GM19099 (cell line): Measurements from ENCODE around the gene HBA1.
"Not testable (repeated sequence)": the region's sequence is repeated elsewhere in the genome, so short reads cannot be mapped to it uniquely, and the experiment has no call there.

Experiments used
- POLR2A ChIP-seq: IDR thresholded peaks from 3 replicates; pipeline ENCODE4 v1.6.1; 2011; ENCODE audit warnings: low read depth; ENCODE audit not compliant: insufficient read length; ENCODE audit errors: extremely low read depth

The HBA1 gene

GRCh38 chr16:154217-155030 lies 22.1 kb upstream of the HBA1 start:
- TF ChIP-seq POLR2A: no peak

GRCh38 chr16:155031-155398 lies 21.5 kb upstream of the HBA1 start:
- TF ChIP-seq POLR2A: no peak

DNA sequence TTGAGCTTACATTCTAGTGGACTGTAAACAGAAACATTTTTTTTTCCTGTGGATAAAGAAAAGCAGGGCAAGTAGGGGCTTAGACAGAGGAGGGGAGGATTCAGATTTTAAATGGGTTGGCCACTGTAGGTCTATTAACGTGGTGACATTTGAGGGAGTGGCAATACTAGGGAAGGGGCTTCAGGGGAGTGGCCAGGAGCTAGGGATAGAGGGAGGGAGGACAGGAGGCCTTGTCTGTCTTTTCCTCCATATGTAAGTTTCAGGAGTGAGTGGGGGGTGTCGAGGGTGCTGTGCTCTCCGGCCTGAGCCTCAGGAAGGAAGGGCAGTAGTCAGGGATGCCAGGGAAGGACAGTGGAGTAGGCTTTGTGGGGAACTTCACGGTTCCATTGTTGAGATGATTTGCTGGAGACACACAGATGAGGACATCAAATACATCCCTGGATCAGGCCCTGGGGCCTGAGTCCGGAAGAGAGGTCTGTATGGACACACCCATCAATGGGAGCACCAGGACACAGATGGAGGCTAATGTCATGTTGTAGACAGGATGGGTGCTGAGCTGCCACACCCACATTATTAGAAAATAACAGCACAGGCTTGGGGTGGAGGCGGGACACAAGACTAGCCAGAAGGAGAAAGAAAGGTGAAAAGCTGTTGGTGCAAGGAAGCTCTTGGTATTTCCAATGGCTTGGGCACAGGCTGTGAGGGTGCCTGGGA lies 17.2 kb upstream of the HBA1 start:
- no peak for TF ChIP-seq POLR2A

DNA sequence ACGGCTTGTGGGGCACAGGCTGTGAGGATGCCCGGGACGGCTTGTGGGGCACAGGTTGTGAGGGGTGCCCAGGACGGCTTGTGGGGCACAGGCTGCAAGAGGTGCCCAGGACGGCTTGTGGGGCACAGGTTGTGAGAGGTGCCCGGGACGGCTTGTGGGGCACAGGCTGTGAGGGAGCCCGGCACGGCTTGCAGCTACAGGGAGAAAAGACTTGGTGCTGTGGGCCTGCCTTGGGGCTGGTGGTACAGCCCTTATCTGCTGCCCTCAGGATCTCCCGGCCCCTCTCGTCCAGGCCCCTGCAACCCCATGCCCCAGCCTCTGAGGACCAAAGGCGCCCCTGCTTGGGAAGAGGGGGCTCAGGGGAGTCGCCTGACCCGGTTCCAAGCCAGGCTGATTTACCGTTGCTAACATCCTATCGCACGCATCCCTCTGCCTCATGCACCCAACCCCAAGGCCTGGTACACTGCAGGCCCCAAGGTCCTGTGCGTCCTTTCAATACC lies 15.7 kb upstream of the HBA1 start:
- no peak for TF ChIP-seq POLR2A

DNA sequence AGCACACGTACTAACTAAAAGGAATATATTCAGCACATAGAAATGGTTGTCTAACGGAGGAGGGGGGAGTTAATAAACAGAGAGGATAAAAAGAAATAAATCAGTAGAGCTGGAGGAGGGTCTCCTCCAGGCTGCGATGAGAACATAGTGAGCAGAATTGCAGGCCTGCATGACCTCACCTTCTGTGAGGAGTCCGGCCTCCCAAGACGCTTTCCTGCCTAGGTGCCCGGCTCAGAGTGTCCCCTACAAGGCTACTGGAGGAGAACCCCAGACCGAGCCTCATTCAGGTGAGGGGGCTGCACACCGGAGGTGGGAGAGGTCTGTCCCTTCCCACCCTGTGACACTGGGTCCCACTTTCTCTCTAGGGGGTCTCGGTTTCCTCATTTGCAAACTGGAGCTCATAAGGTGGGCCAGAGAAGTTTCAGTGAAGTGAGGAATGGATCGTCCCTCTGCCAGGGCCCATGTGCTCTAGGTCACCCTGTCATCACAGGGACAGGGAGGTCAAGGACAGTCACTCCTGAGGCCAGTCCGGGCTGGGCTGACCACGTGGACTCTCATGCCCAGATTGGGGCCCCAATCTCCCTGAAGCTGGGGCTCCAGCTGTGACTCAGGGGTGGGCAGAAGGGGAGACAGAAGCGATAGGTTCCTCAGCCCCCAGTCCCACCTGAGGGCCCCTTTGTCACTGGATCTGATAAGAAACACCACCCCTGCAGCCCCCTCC lies 14.0 kb upstream of the HBA1 start:
- TF ChIP-seq POLR2A: no peak

DNA sequence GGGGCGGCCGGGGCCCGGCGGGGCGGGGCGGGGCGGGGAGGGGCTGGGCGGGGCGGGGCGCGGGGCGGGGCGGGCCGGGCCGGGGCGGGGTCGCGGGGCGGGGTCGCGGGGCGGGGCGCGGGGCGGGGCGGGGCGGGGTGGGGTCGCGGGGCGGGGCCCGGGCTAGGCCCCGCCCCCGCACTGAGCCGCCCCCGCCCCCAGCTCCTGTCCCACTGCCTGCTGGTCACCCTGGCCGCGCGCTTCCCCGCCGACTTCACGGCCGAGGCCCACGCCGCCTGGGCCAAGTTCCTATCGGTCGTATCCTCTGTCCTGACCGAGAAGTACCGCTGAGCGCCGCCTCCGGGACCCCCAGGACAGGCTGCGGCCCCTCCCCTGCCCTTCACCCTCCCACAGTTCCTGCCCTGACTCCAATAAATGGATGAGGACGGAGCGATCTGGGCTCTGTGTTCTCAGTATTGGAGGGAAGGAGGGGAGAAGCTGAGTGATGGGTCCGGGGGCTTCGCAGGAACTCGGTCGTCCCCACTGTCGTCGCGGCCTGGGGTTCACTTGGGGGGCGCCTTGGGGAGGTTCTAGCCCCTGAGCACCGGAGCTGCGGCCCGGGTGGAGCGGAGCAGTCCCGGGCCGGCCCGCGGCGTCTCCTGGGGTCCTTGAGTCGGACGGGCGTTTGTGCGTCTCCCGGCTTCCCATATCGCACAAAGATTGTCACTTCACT lies 11.5 kb upstream of the HBA1 start:
- no peak for TF ChIP-seq POLR2A

DNA sequence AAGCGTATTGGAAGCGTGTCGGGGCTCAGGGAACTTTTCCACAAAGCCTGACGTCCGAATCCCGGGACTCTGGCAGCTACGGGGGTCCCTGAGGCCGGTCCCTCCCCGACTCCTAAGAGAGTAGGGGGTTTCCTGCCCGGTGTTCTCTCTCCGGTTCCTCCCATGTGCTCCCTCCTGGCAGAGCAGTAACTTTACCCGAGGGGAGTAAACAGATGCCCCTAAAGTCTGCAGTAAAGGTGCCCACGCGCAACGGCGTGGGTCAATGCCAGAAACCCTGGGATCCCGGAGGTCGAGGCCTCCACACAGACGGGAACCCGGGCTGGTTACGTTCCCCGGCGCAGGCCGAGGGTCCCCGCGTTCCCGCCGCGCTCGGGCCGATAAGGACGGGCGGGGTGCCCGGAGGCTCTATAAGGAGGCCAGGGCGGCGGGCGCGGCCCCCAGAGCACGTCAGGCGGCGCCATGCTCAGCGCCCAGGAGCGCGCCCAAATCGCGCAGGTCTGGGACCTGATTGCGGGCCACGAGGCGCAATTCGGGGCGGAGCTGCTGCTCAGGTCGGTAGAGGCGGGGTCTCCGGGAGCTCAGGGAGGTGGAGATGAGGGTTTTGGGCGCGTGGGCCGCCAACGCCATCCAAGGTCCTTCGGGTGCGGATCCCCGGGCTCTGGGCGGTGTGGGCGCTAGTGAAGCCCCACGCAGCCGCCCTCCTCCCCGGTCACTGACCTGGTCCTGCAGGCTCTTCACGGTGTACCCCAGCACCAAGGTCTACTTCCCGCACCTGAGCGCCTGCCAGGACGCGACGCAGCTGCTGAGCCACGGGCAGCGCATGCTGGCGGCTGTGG lies 10.7 kb upstream of the HBA1 start, which contains the start of gene HBM:
TSS of gene HBM (plus strand) at position 440 of the 836 bp plus-strand sequence. CDS start at position 460, 20 bp downstream.
- no peak for TF ChIP-seq POLR2A

GRCh38 chr16:166375-167121 lies 9.9 kb upstream of the HBA1 start:
- TF ChIP-seq POLR2A: no peak

- no peak for TF ChIP-seq POLR2A
These were observed 9.3 kb upstream of the HBA1 start for GRCh38 chr16:167122-167690.

GRCh38 chr16:168424-168823 lies 8.1 kb upstream of the HBA1 start:
- no peak for TF ChIP-seq POLR2A

- TF ChIP-seq POLR2A: no peak
These were observed 7.5 kb upstream of the HBA1 start for GRCh38 chr16:169014-169413.

DNA sequence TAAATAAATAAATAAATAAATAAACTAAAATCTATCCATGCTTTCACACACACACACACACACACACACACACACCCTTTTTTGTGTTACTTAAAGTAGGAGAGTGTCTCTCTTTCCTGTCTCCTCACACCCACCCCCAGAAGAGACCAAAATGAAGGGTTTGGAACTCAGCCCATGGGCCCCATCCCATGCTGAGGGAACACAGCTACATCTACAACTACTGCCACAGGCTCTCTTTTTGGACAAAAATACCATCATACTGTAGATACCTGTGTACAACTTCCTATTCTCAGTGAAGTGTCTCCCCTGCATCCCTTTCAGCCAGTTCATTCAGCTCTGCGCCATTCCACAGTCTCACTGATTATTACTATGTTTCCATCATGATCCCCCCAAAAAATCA lies 5.7 kb upstream of the HBA1 start:
- no peak for TF ChIP-seq POLR2A

GRCh38 chr16:172374-172941 lies 4.0 kb upstream of the HBA1 start, which contains the start of gene HBA2:
Gene HBA2 (plus strand): TSS chr16:172876. CDS start chr16:172913, 37 bp downstream.
- TF ChIP-seq POLR2A: not testable (repeated sequence)
